GM21717 (cell line): ENCODE measurements around the gene WWC2.

Source experiments
- ATAC-seq: cut with Tn5 transposase; IDR thresholded peaks from one replicate; pipeline ENCODE4 v1.9.1; 2021; ENCODE audit warnings: mild to moderate bottlenecking, moderate library complexity; ENCODE audit not compliant: unreplicated experiment

The WWC2 gene

GRCh38 chr4:183250831-183251230 is 151.8 kb downstream of the WWC2 start:
- no peak for ATAC-seq

GRCh38 chr4:183252959-183253358 is 153.9 kb downstream of the WWC2 start:
- no peak for ATAC-seq

GRCh38 chr4:183253451-183253850 is 154.4 kb downstream of the WWC2 start:
- no peak for ATAC-seq

- ATAC-seq, result no peak
Measured at GRCh38 chr4:183254162-183254561, 155.1 kb downstream of the WWC2 start.

- ATAC-seq, result no peak
Measured at GRCh38 chr4:183255487-183255886, 156.4 kb downstream of the WWC2 start.

- no peak for ATAC-seq
Measured at GRCh38 chr4:183256343-183256742, 157.3 kb downstream of the WWC2 start.

GRCh38 chr4:183256756-183257385 is 157.8 kb downstream of the WWC2 start:
- ATAC-seq, result no peak

- no peak for ATAC-seq
Measured at GRCh38 chr4:183257808-183258207, 158.8 kb downstream of the WWC2 start.

- ATAC-seq, result no peak
Measured at GRCh38 chr4:183260491-183261151, 161.6 kb downstream of the WWC2 start.

- peak; percentile 93 for ATAC-seq
Measured at GRCh38 chr4:183261953-183262775, 163.1 kb downstream of the WWC2 start.

GRCh38 chr4:183262776-183263100 is 163.7 kb downstream of the WWC2 start:
- ATAC-seq, result no peak

- ATAC-seq, result no peak
Measured at GRCh38 chr4:183263787-183264386, 164.8 kb downstream of the WWC2 start.

GRCh38 chr4:183264614-183265013 is 165.6 kb downstream of the WWC2 start:
- no peak for ATAC-seq

- ATAC-seq, result no peak
Measured at GRCh38 chr4:183266371-183266770, 167.3 kb downstream of the WWC2 start.

GRCh38 chr4:183268556-183268955 is 169.5 kb downstream of the WWC2 start:
- no peak for ATAC-seq

GRCh38 chr4:183272384-183272783 is 173.3 kb downstream of the WWC2 start:
- ATAC-seq, result no peak

- no peak for ATAC-seq
Measured at GRCh38 chr4:183276106-183276505, 177.0 kb downstream of the WWC2 start.

GRCh38 chr4:183284258-183284785 is 185.3 kb downstream of the WWC2 start:
- no peak for ATAC-seq

GRCh38 chr4:183284965-183285364 is 185.9 kb downstream of the WWC2 start:
- ATAC-seq, result no peak

- ATAC-seq, result no peak
Measured at GRCh38 chr4:183285886-183286285, 186.8 kb downstream of the WWC2 start.

- ATAC-seq, result no peak
Measured at GRCh38 chr4:183286590-183287308, 187.7 kb downstream of the WWC2 start.
